CMK (cell line): Measurements from ENCODE around the gene RFC3.
A peak's percentile ranks its signal among the peaks of the same experiment; 100 is the strongest.
"Not testable (repeated sequence)": the region's sequence is repeated elsewhere in the genome, so short reads cannot be mapped to it uniquely, and the experiment has no call there.

Source experiments
- DNase-seq: peaks from one replicate; pipeline ENCODE4 v3.0.0-alpha.2; 2010; ENCODE audit warnings: low read depth

The RFC3 gene

DNA sequence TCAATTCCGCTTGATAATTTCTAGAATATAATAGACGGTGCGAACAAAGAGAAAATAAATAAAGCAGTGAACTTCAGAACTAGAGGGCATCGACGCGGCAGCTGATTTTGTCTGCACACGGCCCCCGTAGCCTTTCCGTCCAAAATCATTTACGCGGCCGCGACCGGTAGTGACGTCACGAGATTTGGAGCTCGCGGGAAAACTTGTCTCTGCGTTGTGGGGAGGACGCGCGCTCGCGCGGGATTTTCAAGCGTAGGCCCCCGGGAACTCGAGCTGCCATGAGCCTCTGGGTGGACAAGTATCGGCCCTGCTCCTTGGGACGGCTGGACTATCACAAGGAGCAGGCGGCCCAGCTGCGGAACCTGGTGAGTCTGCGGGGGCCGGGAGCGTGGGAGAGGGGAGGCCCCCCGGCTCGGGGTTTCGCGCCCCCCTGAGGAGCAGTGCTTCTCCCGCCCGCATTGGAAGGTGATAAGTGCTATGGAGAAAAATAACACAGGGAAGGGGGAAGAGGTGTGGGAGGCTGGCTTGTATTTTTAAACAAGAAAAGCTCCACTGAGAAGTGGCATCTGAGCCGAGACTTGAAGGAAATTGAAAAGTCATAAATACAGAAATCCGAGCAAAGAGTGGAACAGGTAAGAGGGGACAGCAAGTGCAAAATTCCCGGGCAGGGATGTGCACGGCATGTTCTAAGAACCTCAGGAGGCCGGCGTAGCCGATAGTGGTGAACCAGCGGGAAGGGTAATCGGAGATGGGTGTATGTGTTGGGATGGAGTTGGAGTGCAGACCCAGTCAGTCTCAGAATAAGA, at the start of gene RFC3:
Gene RFC3 (plus strand): TSS at position 249 of the 806 bp plus-strand sequence. CDS start 30 bp downstream, at position 279.
- DNase-seq: peak; percentile 47

DNA sequence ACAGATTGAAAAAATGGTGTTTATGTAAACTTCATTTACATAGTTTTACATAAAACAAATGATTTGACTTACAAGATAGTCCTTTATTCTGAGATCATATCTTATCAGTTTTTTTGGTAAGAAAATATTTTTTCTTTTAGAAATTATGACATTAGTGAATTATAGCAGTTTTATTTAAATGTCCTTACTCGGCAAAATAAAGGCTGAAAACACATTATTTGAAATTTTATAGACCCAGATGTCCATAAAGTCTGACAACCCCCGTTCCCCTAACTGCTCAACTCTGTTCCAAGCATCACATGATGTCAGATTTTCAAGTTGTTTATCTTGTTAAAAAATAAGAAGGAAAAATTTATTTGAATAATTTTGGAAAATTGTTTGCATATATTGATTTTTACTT, 46.7 kb upstream of the RFC3 start:
- DNase-seq: no peak

DNA sequence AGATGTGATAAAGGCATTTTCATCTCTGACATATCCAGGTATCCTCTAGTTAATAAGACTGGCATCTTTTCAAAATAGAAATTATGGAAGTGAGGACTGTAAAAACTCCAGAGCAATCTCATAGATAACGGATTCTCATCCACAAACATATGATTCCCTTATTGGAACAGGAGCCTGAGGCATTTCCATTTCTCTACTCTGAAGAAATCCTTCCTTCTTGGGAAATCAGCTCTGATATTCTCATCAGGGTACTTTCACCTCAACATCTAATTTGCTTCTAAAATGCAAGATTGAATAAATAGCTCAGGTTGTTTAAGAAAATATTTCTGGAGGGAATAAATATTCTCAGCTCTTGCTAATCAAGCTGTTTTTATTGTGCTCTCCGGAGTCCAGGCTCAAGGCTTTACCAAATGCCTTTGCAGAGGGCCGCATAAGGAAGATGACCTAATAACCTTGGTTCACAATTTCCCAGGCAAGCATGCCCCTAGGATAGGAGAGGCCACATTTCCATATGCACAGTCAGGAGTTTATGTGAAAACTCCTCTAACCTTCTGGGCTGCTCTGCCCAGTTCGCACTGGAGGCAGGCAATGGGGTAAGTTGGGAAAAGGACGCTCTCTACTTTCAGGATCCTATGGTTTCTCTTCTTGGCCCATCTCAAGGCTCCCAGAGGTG, 44.0 kb upstream of the RFC3 start:
- DNase-seq: no peak

GRCh38 chr13:33775339-33776108, 42.4 kb upstream of the RFC3 start:
- no peak for DNase-seq

- DNase-seq: no peak
Observed at GRCh38 chr13:33776239-33776881, 41.6 kb upstream of the RFC3 start.

DNA sequence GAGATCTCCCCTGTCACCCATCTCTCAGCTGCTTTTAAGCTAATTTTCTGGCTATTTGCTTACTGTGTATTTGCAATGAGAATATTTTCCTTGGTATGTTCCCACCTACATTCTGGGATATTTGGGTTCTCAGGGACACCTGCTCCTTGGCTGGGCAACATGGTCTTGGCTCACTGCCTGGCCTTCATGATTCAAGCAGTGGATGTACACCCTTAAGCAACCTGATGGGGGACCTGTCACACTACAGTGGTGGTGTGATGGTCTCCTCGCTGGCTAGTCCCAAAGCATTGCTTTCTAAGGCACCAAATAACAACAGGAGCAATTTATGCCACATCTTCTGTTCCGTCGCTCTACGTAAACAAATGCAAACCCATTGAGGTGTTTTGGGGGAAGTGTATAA, 35.3 kb upstream of the RFC3 start:
- DNase-seq: no peak

DNA sequence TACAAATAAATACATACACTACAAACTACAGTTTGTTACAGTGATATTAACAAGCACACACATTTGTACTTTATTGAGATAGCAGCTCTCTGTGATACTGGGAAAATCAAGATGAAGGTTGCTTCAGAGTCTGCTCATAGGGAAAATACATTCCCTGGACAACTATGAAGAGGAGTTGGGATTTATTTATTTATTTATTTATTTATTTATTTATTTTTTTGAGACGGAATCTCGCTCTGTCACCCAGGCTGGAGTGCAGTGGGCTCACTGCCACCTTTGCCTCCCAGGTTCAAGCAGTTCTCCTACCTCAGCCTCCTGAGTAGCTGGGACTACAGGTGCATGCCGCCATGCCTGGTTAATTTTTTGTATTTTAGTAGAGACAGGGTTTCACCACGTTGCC, 34.7 kb upstream of the RFC3 start:
- DNase-seq: not testable (repeated sequence)

DNA sequence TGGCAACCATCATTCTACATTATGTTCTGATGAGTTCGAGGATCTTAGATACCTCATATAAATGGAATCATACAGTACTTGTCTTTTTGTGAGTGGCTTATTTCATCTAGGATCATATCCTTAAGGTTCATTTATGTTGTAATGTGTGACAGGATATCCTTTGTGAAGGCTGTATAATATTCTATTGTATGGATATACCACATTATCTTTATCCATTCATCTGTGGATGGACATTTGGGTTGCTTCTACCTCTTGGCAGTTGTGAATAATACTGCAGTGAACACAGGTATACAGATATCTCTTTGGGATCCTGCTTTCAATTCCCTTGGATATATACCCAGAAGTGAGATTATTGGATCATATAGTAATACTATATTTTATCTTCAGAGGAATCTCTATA, 33.2 kb upstream of the RFC3 start:
- no peak for DNase-seq

DNA sequence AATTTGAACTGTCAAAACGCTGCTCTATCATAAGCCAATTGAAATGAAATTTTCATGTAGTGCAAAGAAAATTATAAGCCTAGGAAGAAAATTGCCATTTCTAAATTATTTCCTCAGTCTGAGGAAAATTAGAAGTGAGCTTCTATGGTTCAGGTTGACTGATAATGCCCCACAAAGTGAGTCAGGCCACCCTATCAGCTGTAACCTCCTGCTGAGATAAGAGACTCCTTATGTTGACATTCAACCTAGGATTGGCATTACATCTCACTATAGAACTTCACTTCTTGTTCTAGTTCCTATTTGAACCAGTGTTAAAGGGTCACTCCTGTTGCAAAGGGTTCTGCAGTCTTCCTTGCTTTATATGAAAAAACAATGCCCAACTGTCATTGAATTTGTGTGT, 32.6 kb upstream of the RFC3 start:
- no peak for DNase-seq

- no peak for DNase-seq
Observed at GRCh38 chr13:33787051-33787591, 30.8 kb upstream of the RFC3 start.

DNA sequence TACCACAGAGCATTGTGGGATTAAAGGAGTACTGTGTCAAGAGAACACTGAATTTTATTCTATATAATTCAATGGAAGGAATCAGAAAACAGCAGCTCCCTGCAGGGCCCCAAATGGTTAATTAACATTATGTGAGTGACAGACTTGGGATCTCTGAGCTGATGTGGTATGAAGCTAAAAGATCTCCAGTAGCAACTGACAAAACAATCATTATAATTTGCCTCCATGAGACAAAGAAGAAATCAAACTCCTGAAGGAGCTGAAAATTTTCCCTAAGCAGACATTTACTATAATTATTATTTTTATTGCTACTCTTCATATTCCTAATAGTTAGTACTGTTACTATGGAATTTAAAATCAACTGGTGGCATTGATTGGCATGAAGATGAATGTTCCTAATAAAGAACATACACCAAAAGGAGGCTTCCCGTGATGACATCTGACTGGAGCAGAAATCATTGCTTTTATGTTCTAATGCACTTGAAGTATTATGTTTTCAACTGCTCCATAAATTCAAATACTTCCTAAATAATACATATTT, 28.8 kb upstream of the RFC3 start:
- DNase-seq: no peak

- no peak for DNase-seq
Observed at GRCh38 chr13:33789739-33790138, 28.2 kb upstream of the RFC3 start.

DNA sequence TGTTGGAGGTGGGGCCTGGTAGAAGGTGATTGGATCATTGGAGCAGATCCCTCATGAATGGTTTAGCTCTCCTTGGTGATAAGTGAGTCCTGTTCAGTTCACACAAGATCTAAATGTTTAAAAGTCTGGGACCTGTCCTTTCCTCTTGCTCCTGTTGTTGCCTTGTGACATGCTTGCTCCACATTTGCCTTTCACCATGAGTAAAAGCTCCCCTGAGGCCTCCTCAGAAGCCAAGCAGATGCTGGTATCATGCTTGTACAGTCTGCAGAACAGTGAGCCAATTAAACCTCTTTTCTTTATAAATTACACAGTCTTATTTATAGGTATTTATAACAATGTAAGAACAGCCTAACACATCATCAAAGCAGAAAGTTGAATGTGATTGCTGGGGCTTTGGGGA, 24.2 kb upstream of the RFC3 start:
- DNase-seq: no peak

GRCh38 chr13:33794576-33794975, 23.4 kb upstream of the RFC3 start:
- DNase-seq: no peak

- no peak for DNase-seq
Observed at GRCh38 chr13:33796095-33796494, 21.9 kb upstream of the RFC3 start.

- DNase-seq: no peak
Observed at GRCh38 chr13:33797622-33798021, 20.3 kb upstream of the RFC3 start.

GRCh38 chr13:33798023-33798422, 19.9 kb upstream of the RFC3 start:
- DNase-seq: no peak

DNA sequence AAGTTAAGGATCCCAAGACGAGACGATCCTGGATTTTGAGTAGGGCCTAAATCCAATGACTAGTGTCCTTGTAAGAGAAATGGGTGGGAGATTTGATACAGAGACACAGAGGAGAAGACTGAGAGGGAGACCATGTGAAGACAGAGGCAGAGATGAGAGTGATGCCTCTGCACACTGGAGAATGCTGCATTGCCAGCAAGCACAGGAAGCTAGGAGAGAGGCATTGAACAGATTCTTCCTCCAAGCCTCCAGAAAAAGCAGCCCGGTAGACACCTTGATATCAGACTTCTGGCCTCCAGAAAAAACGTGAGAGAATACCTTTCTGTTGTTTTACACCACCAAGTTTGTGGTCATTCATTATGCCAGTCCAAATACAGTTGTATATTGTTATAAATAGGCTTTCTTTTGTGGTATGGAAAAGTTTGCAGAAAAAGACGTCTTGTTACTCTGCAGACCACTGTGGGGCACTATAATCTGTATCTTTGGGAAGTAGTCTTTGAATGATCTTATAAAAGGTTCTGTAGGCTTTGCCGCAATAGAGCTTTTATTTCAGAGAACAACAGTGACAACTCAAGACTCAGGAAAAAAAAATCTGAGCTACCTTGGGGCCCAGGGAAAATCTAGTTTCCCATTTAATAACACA, 17.9 kb upstream of the RFC3 start:
- DNase-seq: no peak

GRCh38 chr13:33800646-33801186, 17.2 kb upstream of the RFC3 start:
- no peak for DNase-seq

GRCh38 chr13:33806470-33807248, 11.3 kb upstream of the RFC3 start:
- DNase-seq: no peak
